GM12801 (cell line): ENCODE results near the gene WAS.

Experiments
- CTCF ChIP-seq: IDR thresholded peaks from one replicate; pipeline ENCODE4 v1.5.1; 2011; ENCODE audit warnings: control low read depth; ENCODE audit not compliant: insufficient read length; ENCODE audit errors: extremely low read depth

The WAS gene

GRCh38 chrX:48683411-48683982 lies at the start of gene WAS:
Gene WAS (plus strand): TSS chrX:48683799. CDS start chrX:48683854, 55 bp downstream.
- TF ChIP-seq CTCF: no peak

GRCh38 chrX:48636301-48636700 lies 47.3 kb upstream of the WAS start:
- no peak for TF ChIP-seq CTCF

GRCh38 chrX:48636776-48637175 lies 46.8 kb upstream of the WAS start:
- TF ChIP-seq CTCF: no peak

- no peak for TF ChIP-seq CTCF
Observed at GRCh38 chrX:48645669-48646068, 37.9 kb upstream of the WAS start.

GRCh38 chrX:48648336-48648751 lies 35.3 kb upstream of the WAS start:
- TF ChIP-seq CTCF: no peak

- TF ChIP-seq CTCF: no peak
Observed at GRCh38 chrX:48649102-48649501, 34.5 kb upstream of the WAS start.

- TF ChIP-seq CTCF: no peak
Observed at GRCh38 chrX:48663241-48663640, 20.4 kb upstream of the WAS start.
